K562 (cell line): ENCODE results near the gene EPHB4. TPM values are rescaled to one million over a fixed set of nuclear protein-coding genes. Genes with fewer than 3 reads are reported as not detected.
A peak's percentile ranks its signal among the peaks of the same experiment; 100 is the strongest.

Experiments used
- L3MBTL2 ChIP-seq: fragments of 450-650 bp; IDR thresholded peaks from 2 replicates; pipeline ENCODE4 v1.6.1; 2016; ENCODE audit warnings: mild to moderate bottlenecking, moderate library complexity
- MAFK ChIP-seq: IDR thresholded peaks from 2 replicates; pipeline ENCODE4 v1.6.1; 2011; ENCODE audit warnings: low read length, improper control_type of control experiment
- POLR2A ChIP-seq: fragments of 450-650 bp; conservative IDR thresholded peaks from 2 replicates; pipeline ENCODE4 v1.6.1; 2016
- PTBP1 ChIP-seq: fragments of 200-400 bp; formaldehyde crosslinking; IDR thresholded peaks from 2 replicates; pipeline ENCODE4 v1.6.1; 2017; ENCODE audit warnings: low read depth, low read length
- RB1 ChIP-seq: fragments of 450-650 bp; IDR thresholded peaks from 2 replicates; pipeline ENCODE4 v1.6.1; 2017; ENCODE audit warnings: low read depth, mild to moderate bottlenecking
- SMARCA4 ChIP-seq: fragments of 450-650 bp; IDR thresholded peaks from 2 replicates; pipeline ENCODE4 v1.6.1; 2016
- SREBF2 ChIP-seq: sonication (generic); formaldehyde crosslinking; IDR thresholded peaks from 2 replicates; pipeline ENCODE4 v1.4.0; 2020; ENCODE audit warnings: mild to moderate bottlenecking, missing genetic modification reagents
- polyA plus RNA-seq, 8 experiments: library from polyadenylated mRNA; depleted of rRNA in 4 of 8; stranded (reverse) in 5 of 8; unstranded in 3 of 8; fragments of >200 nt; fragmentation: Nextera tagmentation in 2 of 8; fragmentation: Illumina TruSeq in 1 of 8; extraction: Ambion mirVana in 2 of 8; extraction: Trizol in 1 of 8; gene quantifications; 2 replicates each; pipeline versions ENCODE4 v1.2.1 to v1.2.3, GENCODE V29; 2011 to 2014; ENCODE audit warnings: inconsistent platforms in 1 of 8, missing spikeins in 1 of 8
- total RNA-seq, 7 experiments: library from RNA; depleted of rRNA in 6 of 7; stranded (reverse); fragments of >200 nt in 6 of 7; fragmentation: Illumina TruSeq in 2 of 7; extraction: Trizol in 2 of 7; gene quantifications; 2 replicates each; pipeline versions ENCODE4 v1.2.1 to v1.2.3, GENCODE V29; 2011 to 2021; ENCODE audit warnings: low replicate concordance in 1 of 7
- TF ChIP-seq, protein P1 (sequence below): fragments of 450-650 bp; IDR thresholded peaks from 2 replicates; pipeline ENCODE4 v1.6.1; 2016; ENCODE audit warnings: borderline replicate concordance
- TF ChIP-seq, protein P2 (sequence below): fragments of 450-650 bp; IDR thresholded peaks from 2 replicates; pipeline ENCODE4 v1.6.1; 2017; ENCODE audit warnings: antibody characterized with exemption, mild to moderate bottlenecking
- TF ChIP-seq, protein P3 (sequence below), 2 experiments: fragments of 450-650 bp; IDR thresholded peaks; 2 replicates each; pipeline ENCODE4 v1.6.1; 2016; ENCODE audit warnings: mild to moderate bottlenecking in 2 of 2, borderline replicate concordance in 1 of 2, low read depth in 1 of 2, moderate library complexity in 1 of 2
- TF ChIP-seq, protein P4 (sequence below): fragments of 450-650 bp; formaldehyde crosslinking; IDR thresholded peaks from 2 replicates; pipeline ENCODE4 v1.4.0; 2020; ENCODE audit warnings: mild to moderate bottlenecking, moderate library complexity

Gene EPHB4
- total and polyA plus RNA-seq, 9 of the 15 experiments (the other 6 are each of a cell fraction or from before 2014, with no cell fraction given) = 1.2 to 82.1 (median 37.9) TPM

DNA sequence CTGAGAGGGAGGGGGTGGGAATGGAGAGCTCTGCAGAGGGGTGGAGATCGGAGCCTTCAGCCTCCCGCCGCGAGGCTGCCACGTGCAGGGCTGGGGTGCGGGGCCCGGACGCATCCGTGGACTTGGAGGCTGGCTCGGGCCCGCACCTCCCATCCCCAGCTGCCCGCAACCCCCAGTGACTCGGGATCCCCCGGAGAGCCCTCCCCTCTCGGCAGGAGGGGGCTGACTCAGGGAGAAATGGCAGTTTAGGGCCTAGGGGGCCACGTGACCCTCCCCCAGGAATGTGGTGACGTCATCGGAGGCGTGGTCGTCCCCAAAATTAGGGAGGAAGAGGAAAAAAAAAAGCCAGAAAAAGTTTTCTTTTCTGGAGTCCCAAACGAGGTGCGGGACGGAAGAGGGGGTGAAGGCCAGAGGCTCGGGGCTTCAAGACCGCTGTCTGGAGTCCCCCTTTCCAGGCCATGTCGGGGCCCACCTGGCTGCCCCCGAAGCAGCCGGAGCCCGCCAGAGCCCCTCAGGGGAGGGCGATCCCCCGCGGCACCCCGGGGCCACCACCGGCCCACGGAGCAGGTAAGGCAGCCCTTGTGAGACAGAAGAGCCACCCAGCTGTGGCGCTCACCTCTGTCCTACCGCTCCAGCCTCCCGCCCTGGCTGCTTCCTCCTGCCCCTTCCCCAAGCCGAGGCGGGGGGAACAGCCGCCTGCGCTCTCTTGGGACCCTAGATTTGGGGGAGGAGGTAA is 39.9 kb upstream of the EPHB4 start, which contains the start of gene TRIP6 (continued):
- TF ChIP-seq, protein P1, sequence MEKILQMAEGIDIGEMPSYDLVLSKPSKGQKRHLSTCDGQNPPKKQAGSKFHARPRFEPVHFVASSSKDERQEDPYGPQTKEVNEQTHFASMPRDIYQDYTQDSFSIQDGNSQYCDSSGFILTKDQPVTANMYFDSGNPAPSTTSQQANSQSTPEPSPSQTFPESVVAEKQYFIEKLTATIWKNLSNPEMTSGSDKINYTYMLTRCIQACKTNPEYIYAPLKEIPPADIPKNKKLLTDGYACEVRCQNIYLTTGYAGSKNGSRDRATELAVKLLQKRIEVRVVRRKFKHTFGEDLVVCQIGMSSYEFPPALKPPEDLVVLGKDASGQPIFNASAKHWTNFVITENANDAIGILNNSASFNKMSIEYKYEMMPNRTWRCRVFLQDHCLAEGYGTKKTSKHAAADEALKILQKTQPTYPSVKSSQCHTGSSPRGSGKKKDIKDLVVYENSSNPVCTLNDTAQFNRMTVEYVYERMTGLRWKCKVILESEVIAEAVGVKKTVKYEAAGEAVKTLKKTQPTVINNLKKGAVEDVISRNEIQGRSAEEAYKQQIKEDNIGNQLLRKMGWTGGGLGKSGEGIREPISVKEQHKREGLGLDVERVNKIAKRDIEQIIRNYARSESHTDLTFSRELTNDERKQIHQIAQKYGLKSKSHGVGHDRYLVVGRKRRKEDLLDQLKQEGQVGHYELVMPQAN = peak; percentile 88; the same call in 1 of the 2 replicates
- TF ChIP-seq POLR2A = peak; percentile 81
- TF ChIP-seq MAFK = peak; percentile 56
- TF ChIP-seq PTBP1 = 0 out of 2 replicates have a peak, but pooled peaks have one; percentile 4
- TF ChIP-seq, protein P2, sequence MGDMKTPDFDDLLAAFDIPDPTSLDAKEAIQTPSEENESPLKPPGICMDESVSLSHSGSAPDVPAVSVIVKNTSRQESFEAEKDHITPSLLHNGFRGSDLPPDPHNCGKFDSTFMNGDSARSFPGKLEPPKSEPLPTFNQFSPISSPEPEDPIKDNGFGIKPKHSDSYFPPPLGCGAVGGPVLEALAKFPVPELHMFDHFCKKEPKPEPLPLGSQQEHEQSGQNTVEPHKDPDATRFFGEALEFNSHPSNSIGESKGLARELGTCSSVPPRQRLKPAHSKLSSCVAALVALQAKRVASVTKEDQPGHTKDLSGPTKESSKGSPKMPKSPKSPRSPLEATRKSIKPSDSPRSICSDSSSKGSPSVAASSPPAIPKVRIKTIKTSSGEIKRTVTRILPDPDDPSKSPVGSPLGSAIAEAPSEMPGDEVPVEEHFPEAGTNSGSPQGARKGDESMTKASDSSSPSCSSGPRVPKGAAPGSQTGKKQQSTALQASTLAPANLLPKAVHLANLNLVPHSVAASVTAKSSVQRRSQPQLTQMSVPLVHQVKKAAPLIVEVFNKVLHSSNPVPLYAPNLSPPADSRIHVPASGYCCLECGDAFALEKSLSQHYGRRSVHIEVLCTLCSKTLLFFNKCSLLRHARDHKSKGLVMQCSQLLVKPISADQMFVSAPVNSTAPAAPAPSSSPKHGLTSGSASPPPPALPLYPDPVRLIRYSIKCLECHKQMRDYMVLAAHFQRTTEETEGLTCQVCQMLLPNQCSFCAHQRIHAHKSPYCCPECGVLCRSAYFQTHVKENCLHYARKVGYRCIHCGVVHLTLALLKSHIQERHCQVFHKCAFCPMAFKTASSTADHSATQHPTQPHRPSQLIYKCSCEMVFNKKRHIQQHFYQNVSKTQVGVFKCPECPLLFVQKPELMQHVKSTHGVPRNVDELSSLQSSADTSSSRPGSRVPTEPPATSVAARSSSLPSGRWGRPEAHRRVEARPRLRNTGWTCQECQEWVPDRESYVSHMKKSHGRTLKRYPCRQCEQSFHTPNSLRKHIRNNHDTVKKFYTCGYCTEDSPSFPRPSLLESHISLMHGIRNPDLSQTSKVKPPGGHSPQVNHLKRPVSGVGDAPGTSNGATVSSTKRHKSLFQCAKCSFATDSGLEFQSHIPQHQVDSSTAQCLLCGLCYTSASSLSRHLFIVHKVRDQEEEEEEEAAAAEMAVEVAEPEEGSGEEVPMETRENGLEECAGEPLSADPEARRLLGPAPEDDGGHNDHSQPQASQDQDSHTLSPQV = peak; percentile 93
- TF ChIP-seq, protein P3, sequence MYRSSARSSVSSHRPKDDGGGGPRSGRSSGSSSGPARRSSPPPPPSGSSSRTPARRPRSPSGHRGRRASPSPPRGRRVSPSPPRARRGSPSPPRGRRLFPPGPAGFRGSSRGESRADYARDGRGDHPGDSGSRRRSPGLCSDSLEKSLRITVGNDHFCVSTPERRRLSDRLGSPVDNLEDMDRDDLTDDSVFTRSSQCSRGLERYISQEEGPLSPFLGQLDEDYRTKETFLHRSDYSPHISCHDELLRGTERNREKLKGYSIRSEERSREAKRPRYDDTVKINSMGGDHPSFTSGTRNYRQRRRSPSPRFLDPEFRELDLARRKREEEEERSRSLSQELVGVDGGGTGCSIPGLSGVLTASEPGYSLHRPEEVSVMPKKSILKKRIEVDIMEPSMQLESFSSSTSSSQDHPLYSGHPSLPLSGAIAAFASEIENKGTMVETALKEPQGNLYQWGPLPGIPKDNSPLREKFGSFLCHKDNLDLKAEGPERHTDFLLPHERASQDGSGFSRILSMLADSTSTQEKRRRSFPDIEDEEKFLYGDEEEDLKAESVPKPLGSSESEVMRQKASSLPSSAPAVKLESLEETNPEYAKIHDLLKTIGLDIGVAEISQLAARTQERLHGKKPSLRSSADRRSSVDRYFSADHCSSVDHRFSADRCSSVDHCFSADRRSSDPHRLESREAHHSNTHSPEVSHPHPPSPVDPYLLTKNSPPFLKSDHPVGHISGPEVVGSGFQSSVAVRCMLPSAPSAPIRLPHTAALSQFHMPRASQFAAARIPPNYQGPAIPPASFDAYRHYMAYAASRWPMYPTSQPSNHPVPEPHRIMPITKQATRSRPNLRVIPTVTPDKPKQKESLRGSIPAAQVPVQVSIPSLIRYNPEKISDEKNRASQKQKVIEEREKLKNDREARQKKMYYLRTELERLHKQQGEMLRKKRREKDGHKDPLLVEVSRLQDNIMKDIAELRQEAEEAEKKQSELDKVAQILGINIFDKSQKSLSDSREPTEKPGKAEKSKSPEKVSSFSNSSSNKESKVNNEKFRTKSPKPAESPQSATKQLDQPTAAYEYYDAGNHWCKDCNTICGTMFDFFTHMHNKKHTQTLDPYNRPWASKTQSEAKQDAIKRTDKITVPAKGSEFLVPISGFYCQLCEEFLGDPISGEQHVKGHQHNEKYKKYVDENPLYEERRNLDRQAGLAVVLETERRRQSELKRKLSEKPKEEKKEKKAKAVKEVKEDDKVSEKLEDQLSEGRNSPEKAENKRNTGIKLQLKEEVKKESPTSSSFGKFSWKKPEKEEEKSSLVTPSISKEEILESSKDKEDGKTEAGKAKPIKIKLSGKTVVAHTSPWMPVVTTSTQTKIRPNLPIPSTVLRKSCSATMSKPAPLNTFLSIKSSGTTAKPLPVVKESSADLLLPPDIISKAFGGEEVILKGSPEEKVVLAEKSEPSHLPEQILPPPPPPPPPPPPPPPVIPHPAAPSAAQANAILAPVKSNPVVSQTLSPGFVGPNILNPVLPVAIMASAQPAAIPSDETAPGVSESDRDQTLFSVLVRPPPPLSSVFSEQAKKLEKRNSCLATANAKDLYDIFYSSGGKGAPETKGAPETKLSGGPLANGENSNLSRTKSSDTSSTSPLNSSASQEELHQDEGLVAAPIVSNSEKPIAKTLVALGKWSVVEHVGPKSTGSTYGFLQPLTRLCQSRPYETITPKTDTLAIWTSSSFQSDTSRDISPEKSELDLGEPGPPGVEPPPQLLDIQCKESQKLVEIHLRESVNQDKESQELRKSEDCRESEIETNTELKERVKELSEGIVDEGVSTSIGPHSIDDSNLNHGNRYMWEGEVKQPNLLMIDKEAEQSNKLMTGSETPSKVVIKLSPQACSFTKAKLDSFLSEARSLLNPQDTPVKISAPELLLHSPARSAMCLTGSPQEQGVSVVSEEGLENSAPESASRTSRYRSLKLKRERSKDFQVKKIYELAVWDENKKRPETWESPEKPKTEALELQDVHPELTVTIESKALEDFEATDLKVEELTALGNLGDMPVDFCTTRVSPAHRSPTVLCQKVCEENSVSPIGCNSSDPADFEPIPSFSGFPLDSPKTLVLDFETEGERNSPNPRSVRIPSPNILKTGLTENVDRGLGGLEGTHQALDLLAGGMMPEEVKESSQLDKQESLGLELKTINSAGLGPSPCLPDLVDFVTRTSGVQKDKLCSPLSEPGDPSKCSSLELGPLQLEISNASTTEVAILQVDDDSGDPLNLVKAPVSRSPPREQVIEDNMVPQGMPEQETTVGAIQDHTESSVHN (IDR thresholded peaks at IDR 0.05; ENCODE audit: borderline replicate concordance in 1 of 2, low read depth in 1 of 2) = peak in 1 of 2 experiments; percentile 74; a peak in 2 of 4 replicates
- no peak for TF ChIP-seq SREBF2 (CRISPR knock-in tag)
- TF ChIP-seq SMARCA4 = peak; percentile 79
- TF ChIP-seq L3MBTL2 = peak; percentile 98
- peak; percentile 40 for TF ChIP-seq RB1
- TF ChIP-seq, protein P4, sequence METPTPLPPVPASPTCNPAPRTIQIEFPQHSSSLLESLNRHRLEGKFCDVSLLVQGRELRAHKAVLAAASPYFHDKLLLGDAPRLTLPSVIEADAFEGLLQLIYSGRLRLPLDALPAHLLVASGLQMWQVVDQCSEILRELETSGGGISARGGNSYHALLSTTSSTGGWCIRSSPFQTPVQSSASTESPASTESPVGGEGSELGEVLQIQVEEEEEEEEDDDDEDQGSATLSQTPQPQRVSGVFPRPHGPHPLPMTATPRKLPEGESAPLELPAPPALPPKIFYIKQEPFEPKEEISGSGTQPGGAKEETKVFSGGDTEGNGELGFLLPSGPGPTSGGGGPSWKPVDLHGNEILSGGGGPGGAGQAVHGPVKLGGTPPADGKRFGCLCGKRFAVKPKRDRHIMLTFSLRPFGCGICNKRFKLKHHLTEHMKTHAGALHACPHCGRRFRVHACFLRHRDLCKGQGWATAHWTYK (CRISPR knock-in tag) = no peak
